ENCODE results near the gene RASAL1.

- TF ChIP-seq SUZ12 (IDR thresholded peaks at IDR 0.05) = no peak
- TF ChIP-seq BHLHE40 (IDR thresholded peaks at IDR 0.05; ENCODE audit: borderline replicate concordance) = no peak
- TF ChIP-seq LEF1 (IDR thresholded peaks at IDR 0.05; ENCODE audit: borderline replicate concordance) = no peak
- TF ChIP-seq TARDBP (IDR thresholded peaks at IDR 0.05) = no peak
- no peak for TF ChIP-seq CTBP1 (IDR thresholded peaks at IDR 0.05; ENCODE audit: borderline replicate concordance)
- no peak for TF ChIP-seq ARNT (IDR thresholded peaks at IDR 0.05)
- no peak for TF ChIP-seq PKNOX1 (IDR thresholded peaks at IDR 0.05)
- no peak for TF ChIP-seq ELF4 (IDR thresholded peaks at IDR 0.05)
Observed at GRCh38 chr12:113129664-113130456, 5.7 kb downstream of the RASAL1 start.

Measured in HEK293T (cell line).